IMR-90 (cell line): ENCODE measurements around the gene ARV1. TPM values are rescaled to one million over a fixed set of nuclear protein-coding genes. Genes with fewer than 3 reads are reported as not detected.
A peak's percentile ranks its signal among the peaks of the same experiment; 100 is the strongest.

Experiments
- ATAC-seq: fragments of 200-7000 bp; cut with Tn5 transposase; 2 replicates; pipeline ENCODE4 v1.9.1; 2020; ENCODE audit warnings: low read depth, mild to moderate bottlenecking, moderate library complexity
- BruUV-seq: library from RNA; stranded (reverse); fragments of 400-500 nt; replicated peaks from 2 replicates; lab custom pipeline; 2021; lab: Mats Ljungman, UMichigan
- CTCF ChIA-PET: fragments of 300-600 bp; formaldehyde crosslinking; extraction: SDS; loops from one replicate; lab custom pipeline; 2021; ENCODE audit warnings: antibody characterized with exemption; lab: Yijun Ruan, JAX
- POLR2A ChIA-PET: fragments of 300-600 bp; sonication (Branson Sonifier 250); formaldehyde crosslinking; loops from one replicate; lab custom pipeline; 2022; ENCODE audit warnings: antibody characterized with exemption; ENCODE audit not compliant: unreplicated experiment; lab: Charles Lee
- DNase-seq: peaks from one replicate; pipeline ENCODE4 v3.0.0; 2013
- H2AFZ ChIP-seq: replicated peaks from 2 replicates; pipeline ENCODE3; 2013; ENCODE audit warnings: low read length, mild to moderate bottlenecking; ENCODE audit not compliant: poor library complexity
- H2AK5ac ChIP-seq: 2 replicates; pipeline ENCODE4 v1.6.1; 2013; ENCODE audit warnings: low read depth, low read length, inconsistent platforms
- H2AK9ac ChIP-seq: replicated peaks from 2 replicates; pipeline ENCODE3; 2013; ENCODE audit warnings: mild to moderate bottlenecking, low read depth, low read length, moderate library complexity; ENCODE audit not compliant: poor library complexity
- H2BK120ac ChIP-seq: 2 replicates; pipeline ENCODE4 v1.6.1; 2013; ENCODE audit warnings: low read depth, low read length, inconsistent platforms
- H2BK15ac ChIP-seq: 3 replicates; pipeline ENCODE4 v1.6.1; 2013; ENCODE audit warnings: low read depth, low read length, inconsistent platforms
- H2BK20ac ChIP-seq: 2 replicates; pipeline ENCODE4 v1.6.1; 2013; ENCODE audit warnings: low read depth, mild to moderate bottlenecking, inconsistent platforms, low read length, moderate library complexity
- H2BK5ac ChIP-seq: 2 replicates; pipeline ENCODE4 v1.6.1; 2013; ENCODE audit warnings: mild to moderate bottlenecking, low read depth, low read length, inconsistent platforms; ENCODE audit not compliant: poor library complexity, severe bottlenecking
- H3K14ac ChIP-seq: replicated peaks from 2 replicates; pipeline ENCODE4 v1.6.1; 2013; ENCODE audit warnings: low read depth, low read length, inconsistent platforms
- H3K18ac ChIP-seq: 2 replicates; pipeline ENCODE4 v1.6.1; 2013; ENCODE audit warnings: low read depth, low read length, control low read depth
- H3K23ac ChIP-seq: 2 replicates; pipeline ENCODE4 v1.6.1; 2013; ENCODE audit warnings: low read depth, low read length, inconsistent platforms
- H3K27ac ChIP-seq: 2 replicates; pipeline ENCODE4 v1.5.1; 2013; ENCODE audit warnings: mild to moderate bottlenecking, control low read depth, low read length; ENCODE audit not compliant: insufficient read depth
- H3K27me3 ChIP-seq: 2 replicates; pipeline ENCODE4 v1.6.1; 2013; ENCODE audit warnings: low read length; ENCODE audit not compliant: control insufficient read depth, insufficient read depth
- H3K36me3 ChIP-seq: 2 replicates; pipeline ENCODE4 v1.6.1; 2013; ENCODE audit warnings: low read length, mixed read lengths; ENCODE audit not compliant: control insufficient read depth, insufficient read depth
- H3K4ac ChIP-seq: 2 replicates; pipeline ENCODE4 v1.6.1; 2013; ENCODE audit warnings: low read depth, low read length, inconsistent platforms
- H3K4me1 ChIP-seq: 2 replicates; pipeline ENCODE4 v1.6.1; 2013; ENCODE audit warnings: low read length, mixed read lengths; ENCODE audit not compliant: control insufficient read depth, insufficient read depth
- H3K4me2 ChIP-seq: 2 replicates; pipeline ENCODE4 v1.6.1; 2013; ENCODE audit warnings: low read depth, mild to moderate bottlenecking, control low read depth, low read length, moderate library complexity
- H3K4me3 ChIP-seq: 2 replicates; pipeline ENCODE4 v1.5.1; 2013; ENCODE audit warnings: low read depth, mild to moderate bottlenecking, control low read depth, low read length, moderate library complexity; ENCODE audit not compliant: insufficient read depth
- H3K56ac ChIP-seq: 2 replicates; pipeline ENCODE4 v1.6.1; 2013; ENCODE audit warnings: low read length, inconsistent platforms; ENCODE audit not compliant: insufficient read depth; ENCODE audit errors: extremely low read depth
- H3K79me1 ChIP-seq, 2 experiments: 2 replicates each; pipeline ENCODE4 v1.6.1; 2013; ENCODE audit warnings: low read length in 2 of 2, inconsistent platforms in 1 of 2, low read depth in 1 of 2
- H3K9ac ChIP-seq: 2 replicates; pipeline ENCODE4 v1.6.1; 2013; ENCODE audit warnings: low read depth, low read length, control low read depth
- H3K9me1 ChIP-seq: 2 replicates; pipeline ENCODE4 v1.6.1; 2013; ENCODE audit warnings: low read length, inconsistent platforms; ENCODE audit not compliant: insufficient read depth
- H3K9me3 ChIP-seq: 2 replicates; pipeline ENCODE4 v1.6.1; 2013; ENCODE audit warnings: low read length; ENCODE audit not compliant: control insufficient read depth, insufficient read depth
- H4K20me1 ChIP-seq: 2 replicates; pipeline ENCODE4 v1.6.1; 2013; ENCODE audit warnings: low read length, inconsistent platforms; ENCODE audit not compliant: insufficient read depth
- H4K5ac ChIP-seq: 2 replicates; pipeline ENCODE4 v1.6.1; 2013; ENCODE audit warnings: mild to moderate bottlenecking, low read depth, low read length, control low read depth
- H4K8ac ChIP-seq, 2 experiments: 2 replicates each; pipeline ENCODE4 v1.6.1; 2013; ENCODE audit warnings: low read depth in 2 of 2, low read length in 2 of 2, control low read depth in 1 of 2, inconsistent platforms in 1 of 2
- H4K91ac ChIP-seq: 2 replicates; pipeline ENCODE4 v1.6.1; 2013; ENCODE audit warnings: low read depth, low read length, inconsistent platforms; ENCODE audit not compliant: insufficient read depth
- CHD1 ChIP-seq: IDR thresholded peaks from 2 replicates; pipeline ENCODE4 v1.6.1; 2012; ENCODE audit warnings: low read depth, low read length, improper control_type of control experiment
- NFE2L2 ChIP-seq: fragments of 150-350 bp; IDR thresholded peaks from 2 replicates; pipeline ENCODE4 v1.6.1; 2016; ENCODE audit warnings: low read depth, mild to moderate bottlenecking, low read length
- POLR2A ChIP-seq: IDR thresholded peaks from 2 replicates; pipeline ENCODE4 v1.6.1; 2012; ENCODE audit warnings: mild to moderate bottlenecking, low read depth, low read length
- RCOR1 ChIP-seq: IDR thresholded peaks from 2 replicates; pipeline ENCODE4 v1.6.1; 2012; ENCODE audit warnings: mild to moderate bottlenecking, low read length, improper control_type of control experiment; ENCODE audit not compliant: insufficient replicate concordance
- WGBS, 2 experiments: methylation state at CpG; one replicate each; pipeline versions ENCODE4 v1.1.5 to v1.1.7; 2013; ENCODE audit warnings: missing lambda C conversion rate in 2 of 2; ENCODE audit not compliant: insufficient read length in 1 of 2; ENCODE audit errors: extremely low coverage in 2 of 2; 5-methylcytosine and 5-hydroxymethylcytosine counted together
- dilution Hi-C: fragments of 300-500 bp; cut with HindIII; formaldehyde crosslinking; loops from one replicate; pipeline ENCODE4 v1.14.3; 2018; ENCODE audit warnings: low sequenced_read_pairs; ENCODE audit not compliant: unreplicated experiment
- in situ Hi-C: fragments of 300-500 bp; cut with MboI; formaldehyde crosslinking; loops from 3 replicates; pipeline ENCODE4 v1.14.3; 2019; ENCODE audit warnings: low sequenced_read_pairs, inconsistent platforms, mixed read lengths
- intact Hi-C: fragments of 100-400 bp; cut with micrococcal nuclease; formaldehyde crosslinking; loops from 2 replicates; pipeline ENCODE4 v1.10.0; 2022
- polyA plus RNA-seq, 3 experiments: library from polyadenylated mRNA; depleted of rRNA; stranded (reverse); fragments of >200 nt; gene quantifications; 2 replicates each; pipeline ENCODE4 v1.2.3, GENCODE V29; 2012; ENCODE audit warnings: low replicate concordance in 1 of 3
- total RNA-seq: library from RNA; depleted of rRNA; stranded (reverse); fragments of >200 nt; gene quantifications from 2 replicates; pipeline ENCODE4 v1.2.3, GENCODE V29; 2012
- TF ChIP-seq, protein P1 (sequence below): conservative IDR thresholded peaks from 2 replicates; pipeline ENCODE4 v1.5.1; 2012; ENCODE audit warnings: mild to moderate bottlenecking, low read depth, low read length, improper control_type of control experiment
- TF ChIP-seq, protein P2 (sequence below): fragments of 150-350 bp; IDR thresholded peaks from 2 replicates; pipeline ENCODE4 v1.6.1; 2017; ENCODE audit warnings: mild to moderate bottlenecking, antibody characterized with exemption, low read length, low read depth

ARV1 gene
- total and polyA plus RNA-seq, 2 of the 4 experiments (the other 2 are of a cell fraction) = 19.0 to 22.9 TPM

DNA sequence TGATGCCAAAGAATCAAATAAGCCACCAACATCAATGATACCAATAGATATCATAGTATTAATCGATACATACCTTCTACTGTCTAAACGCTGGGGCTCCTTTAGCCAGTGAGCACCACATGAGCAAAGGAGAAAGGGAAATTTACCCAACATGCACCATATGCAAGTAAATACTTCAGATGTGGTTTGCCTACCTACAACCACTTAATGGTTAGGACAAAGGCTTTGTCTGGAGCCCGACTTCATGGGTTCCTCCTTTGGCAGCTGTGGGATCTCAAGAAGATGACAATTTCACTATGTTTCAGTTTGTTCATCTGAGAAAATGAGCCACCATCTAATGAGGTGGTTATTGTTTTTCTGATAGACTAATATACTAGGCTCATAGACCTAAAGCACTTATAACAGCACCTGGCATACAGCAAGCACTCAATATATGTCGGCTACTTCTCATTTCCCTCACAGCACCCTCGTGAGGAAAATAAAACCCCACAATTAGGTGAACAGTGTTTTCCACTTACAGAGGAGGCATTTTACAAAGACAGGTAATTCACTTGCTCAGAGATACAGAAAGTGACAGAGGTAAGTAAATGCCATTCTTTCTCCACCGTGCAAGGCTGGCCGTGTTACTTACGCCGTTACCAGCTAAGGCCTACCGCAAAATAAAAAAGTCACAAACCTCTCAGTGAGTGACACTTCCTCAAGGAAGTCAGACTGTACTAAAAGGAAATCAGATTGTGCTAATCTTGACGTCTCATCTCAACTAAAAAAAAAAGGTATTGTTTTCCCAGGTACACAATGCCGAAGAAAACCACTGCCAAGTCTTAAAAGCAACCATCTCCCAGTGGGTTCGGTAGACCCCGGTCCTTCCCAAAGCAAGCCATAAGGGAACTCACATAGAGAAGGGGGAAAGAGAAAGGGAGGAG lies 1.8 kb upstream of the ARV1 start:
- Histone ChIP-seq H2BK120ac (no peak overlapping the region), H2AK5ac (no peak overlapping the region), H4K91ac (no peak overlapping the region), H3K23ac (0 out of 2 replicates have a peak overlapping the region, but pooled peaks have one; percentile 39), H3K4me1 (0 out of 2 replicates have a peak, but pooled peaks cover 2% of the 10 kb centered on the region), H2BK5ac (no peak overlapping the region), H3K79me1 (peaks cover 33 to 41% of the 10 kb centered on the region in 2 experiments), H3K27ac (no peak overlapping the region), H3K27me3 (no peaks in the 10 kb centered on the region), H3K4me3 (no peak overlapping the region), H4K20me1 (no peaks in the 10 kb centered on the region), H3K36me3 (peaks cover 2% of the 10 kb centered on the region; the same call in 1 of the 2 replicates), H2BK20ac (no peak overlapping the region), H3K4ac (no peak overlapping the region), H2BK15ac (no peak overlapping the region), H3K18ac (no peak overlapping the region), H4K8ac (no peak overlapping the region), H2AK9ac (no peak overlapping the region), H4K5ac (no peak overlapping the region), H3K9me3 (no peaks in the 10 kb centered on the region), H3K9me1 (peaks cover 2% of the 10 kb centered on the region; the same call in 1 of the 2 replicates), H2AFZ (no peak overlapping the region), H3K9ac (no peak overlapping the region), H3K56ac (no peak overlapping the region), H3K14ac (no peak overlapping the region), H3K4me2 (no peak overlapping the region; the same call in 1 of the 2 replicates)
- no peak for DNase-seq
- ATAC-seq = no peak
- 93% methylated on average over 5 of the region's 14 CpGs; no CpG with 5 or more reads in 1 of the 2 experiments for WGBS, 2 experiments
- ChIA-PET CTCF (interaction anchor here (1.2 kb wide), 1 partner anchor 43 kb away, joined by 3 read pairs; no protein-coding TSS in a partner anchor), POLR2A (no interaction called here)
- TF ChIP-seq RCOR1 (no peak), NFE2L2 (no peak), CHD1 (no peak), POLR2A (no peak)
- TF ChIP-seq, protein P1, sequence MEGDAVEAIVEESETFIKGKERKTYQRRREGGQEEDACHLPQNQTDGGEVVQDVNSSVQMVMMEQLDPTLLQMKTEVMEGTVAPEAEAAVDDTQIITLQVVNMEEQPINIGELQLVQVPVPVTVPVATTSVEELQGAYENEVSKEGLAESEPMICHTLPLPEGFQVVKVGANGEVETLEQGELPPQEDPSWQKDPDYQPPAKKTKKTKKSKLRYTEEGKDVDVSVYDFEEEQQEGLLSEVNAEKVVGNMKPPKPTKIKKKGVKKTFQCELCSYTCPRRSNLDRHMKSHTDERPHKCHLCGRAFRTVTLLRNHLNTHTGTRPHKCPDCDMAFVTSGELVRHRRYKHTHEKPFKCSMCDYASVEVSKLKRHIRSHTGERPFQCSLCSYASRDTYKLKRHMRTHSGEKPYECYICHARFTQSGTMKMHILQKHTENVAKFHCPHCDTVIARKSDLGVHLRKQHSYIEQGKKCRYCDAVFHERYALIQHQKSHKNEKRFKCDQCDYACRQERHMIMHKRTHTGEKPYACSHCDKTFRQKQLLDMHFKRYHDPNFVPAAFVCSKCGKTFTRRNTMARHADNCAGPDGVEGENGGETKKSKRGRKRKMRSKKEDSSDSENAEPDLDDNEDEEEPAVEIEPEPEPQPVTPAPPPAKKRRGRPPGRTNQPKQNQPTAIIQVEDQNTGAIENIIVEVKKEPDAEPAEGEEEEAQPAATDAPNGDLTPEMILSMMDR = no peak
- TF ChIP-seq, protein P2, sequence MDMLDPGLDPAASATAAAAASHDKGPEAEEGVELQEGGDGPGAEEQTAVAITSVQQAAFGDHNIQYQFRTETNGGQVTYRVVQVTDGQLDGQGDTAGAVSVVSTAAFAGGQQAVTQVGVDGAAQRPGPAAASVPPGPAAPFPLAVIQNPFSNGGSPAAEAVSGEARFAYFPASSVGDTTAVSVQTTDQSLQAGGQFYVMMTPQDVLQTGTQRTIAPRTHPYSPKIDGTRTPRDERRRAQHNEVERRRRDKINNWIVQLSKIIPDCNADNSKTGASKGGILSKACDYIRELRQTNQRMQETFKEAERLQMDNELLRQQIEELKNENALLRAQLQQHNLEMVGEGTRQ = no peak
- in situ Hi-C loops (no loop called here), intact Hi-C loops (loop anchor here (5.0 kb wide), 1 partner anchor 40 kb away; no protein-coding TSS in a partner anchor), dilution Hi-C loops (no loop called here)
- no TSS peak for BruUV-seq
